ENCODE results near the gene SLC17A6.

Gene SLC17A6

GRCh38 chr11:22342211-22343031 lies 4.2 kb downstream of the SLC17A6 start (continued):
- TF ChIP-seq PATZ1 (CRISPR knock-in tag; IDR thresholded peaks at IDR 0.05; ENCODE audit: borderline replicate concordance), result no peak

GRCh38 chr11:22343032-22343324 lies 4.8 kb downstream of the SLC17A6 start:
- no peak for ATAC-seq
- TF ChIP-seq GLIS3 (CRISPR knock-in tag; IDR thresholded peaks at IDR 0.05) (no peak), ZNF565 (CRISPR knock-in tag; conservative IDR thresholded peaks at IDR 0.05; ENCODE audit: low read depth) (no peak), SNAI2 (CRISPR knock-in tag; IDR thresholded peaks at IDR 0.05) (no peak), ZC3H10 (CRISPR knock-in tag; IDR thresholded peaks at IDR 0.05) (no peak), POU6F1 (CRISPR knock-in tag; IDR thresholded peaks at IDR 0.05; ENCODE audit: borderline replicate concordance, low read depth) (no peak), PATZ1 (CRISPR knock-in tag; IDR thresholded peaks at IDR 0.05; ENCODE audit: borderline replicate concordance) (no peak), ARNTL (CRISPR knock-in tag; IDR thresholded peaks at IDR 0.05; ENCODE audit: borderline replicate concordance, low read depth) (no peak), ZNF8 (CRISPR knock-in tag; IDR thresholded peaks at IDR 0.05) (no peak), TSHZ2 (CRISPR knock-in tag; IDR thresholded peaks at IDR 0.05) (no peak), BACH2 (CRISPR knock-in tag; IDR thresholded peaks at IDR 0.05; ENCODE audit: borderline replicate concordance) (no peak), ZFP3 (CRISPR knock-in tag; IDR thresholded peaks at IDR 0.05) (no peak), RARB (CRISPR knock-in tag; IDR thresholded peaks at IDR 0.05) (no peak), TCF4 (CRISPR knock-in tag; IDR thresholded peaks at IDR 0.05; ENCODE audit: borderline replicate concordance) (no peak), ZNF70 (CRISPR knock-in tag; IDR thresholded peaks at IDR 0.05) (no peak), CSRNP3 (CRISPR knock-in tag; IDR thresholded peaks at IDR 0.05) (no peak), CSDC2 (CRISPR knock-in tag; IDR thresholded peaks at IDR 0.05) (no peak), ISL1 (CRISPR knock-in tag; IDR thresholded peaks at IDR 0.05) (no peak), PPARA (CRISPR knock-in tag; IDR thresholded peaks at IDR 0.05; ENCODE audit: borderline replicate concordance) (no peak), ZFP30 (CRISPR knock-in tag; IDR thresholded peaks at IDR 0.05) (no peak), OSR1 (CRISPR knock-in tag; IDR thresholded peaks at IDR 0.05) (no peak)

GRCh38 chr11:22343371-22344032 lies 5.3 kb downstream of the SLC17A6 start:
- ATAC-seq, result no peak
- TF ChIP-seq CSDC2 (CRISPR knock-in tag; IDR thresholded peaks at IDR 0.05), result no peak
- TF ChIP-seq ZNF8 (CRISPR knock-in tag; IDR thresholded peaks at IDR 0.05), result no peak
- no peak for TF ChIP-seq BACH2 (CRISPR knock-in tag; IDR thresholded peaks at IDR 0.05; ENCODE audit: borderline replicate concordance)
- no peak for TF ChIP-seq ZFP30 (CRISPR knock-in tag; IDR thresholded peaks at IDR 0.05)
- no peak for TF ChIP-seq POU6F1 (CRISPR knock-in tag; IDR thresholded peaks at IDR 0.05; ENCODE audit: borderline replicate concordance, low read depth)
- TF ChIP-seq GLIS3 (CRISPR knock-in tag; IDR thresholded peaks at IDR 0.05), result no peak
- TF ChIP-seq TCF4 (CRISPR knock-in tag; IDR thresholded peaks at IDR 0.05; ENCODE audit: borderline replicate concordance), result no peak
- TF ChIP-seq CREB5 (CRISPR knock-in tag; IDR thresholded peaks at IDR 0.05; ENCODE audit: low read depth), result no peak
- no peak for TF ChIP-seq ZC3H10 (CRISPR knock-in tag; IDR thresholded peaks at IDR 0.05)
- no peak for TF ChIP-seq ESRRG (CRISPR knock-in tag; IDR thresholded peaks at IDR 0.05)
- no peak for TF ChIP-seq PPARA (CRISPR knock-in tag; IDR thresholded peaks at IDR 0.05; ENCODE audit: borderline replicate concordance)
